Measurements from ENCODE around the gene TAAR9. TPM values are rescaled to one million over a fixed set of nuclear protein-coding genes. Genes with fewer than 3 reads are reported as not detected.

Gene TAAR9
- polyA plus RNA-seq, 1 experiment: not detected

DNA sequence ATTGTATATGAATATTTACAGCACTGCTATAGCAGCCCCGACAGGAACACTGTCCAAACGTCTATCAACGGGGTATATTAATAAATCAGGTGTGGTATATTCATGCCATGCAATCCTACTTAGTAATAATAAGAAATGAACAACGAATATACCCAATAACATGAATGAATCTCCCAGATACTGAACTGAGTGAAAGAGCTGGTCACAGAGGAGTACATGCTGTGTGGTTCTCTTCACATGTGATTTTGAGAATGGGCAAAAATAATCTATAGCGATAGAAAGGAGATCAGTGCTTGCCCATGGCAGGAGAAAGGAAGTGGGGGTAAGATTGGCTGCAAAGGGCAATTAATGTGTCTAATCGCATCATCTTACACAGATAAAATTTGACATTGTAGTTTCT, 28.3 kb downstream of the TAAR9 start:
- Histone ChIP-seq H3K27me3 (ENCODE audit: control insufficient read depth, insufficient read depth, low read length) (peaks cover 23% of the 10 kb centered on the region), H3K9me3 (ENCODE audit: control insufficient read depth, insufficient read depth, low read length) (no peaks in the 10 kb centered on the region), H3K4me3 (ENCODE audit: low read depth, low read length) (no peak overlapping the region), H3K27ac (ENCODE audit: low read depth, low read length) (no peak overlapping the region)
- CTCF ChIA-PET: interaction anchor here (0.6 kb wide), 1 partner anchor 63 kb away, joined by 3 read pairs; no protein-coding TSS in a partner anchor
- no peak for DNase-seq (ENCODE audit: low read depth, low spot score)
- TF ChIP-seq, protein P1, sequence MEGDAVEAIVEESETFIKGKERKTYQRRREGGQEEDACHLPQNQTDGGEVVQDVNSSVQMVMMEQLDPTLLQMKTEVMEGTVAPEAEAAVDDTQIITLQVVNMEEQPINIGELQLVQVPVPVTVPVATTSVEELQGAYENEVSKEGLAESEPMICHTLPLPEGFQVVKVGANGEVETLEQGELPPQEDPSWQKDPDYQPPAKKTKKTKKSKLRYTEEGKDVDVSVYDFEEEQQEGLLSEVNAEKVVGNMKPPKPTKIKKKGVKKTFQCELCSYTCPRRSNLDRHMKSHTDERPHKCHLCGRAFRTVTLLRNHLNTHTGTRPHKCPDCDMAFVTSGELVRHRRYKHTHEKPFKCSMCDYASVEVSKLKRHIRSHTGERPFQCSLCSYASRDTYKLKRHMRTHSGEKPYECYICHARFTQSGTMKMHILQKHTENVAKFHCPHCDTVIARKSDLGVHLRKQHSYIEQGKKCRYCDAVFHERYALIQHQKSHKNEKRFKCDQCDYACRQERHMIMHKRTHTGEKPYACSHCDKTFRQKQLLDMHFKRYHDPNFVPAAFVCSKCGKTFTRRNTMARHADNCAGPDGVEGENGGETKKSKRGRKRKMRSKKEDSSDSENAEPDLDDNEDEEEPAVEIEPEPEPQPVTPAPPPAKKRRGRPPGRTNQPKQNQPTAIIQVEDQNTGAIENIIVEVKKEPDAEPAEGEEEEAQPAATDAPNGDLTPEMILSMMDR (IDR thresholded peaks at IDR 0.05; ENCODE audit: low read depth, low read length): no peak
- POLR2A ChIA-PET: no interaction called here

DNA sequence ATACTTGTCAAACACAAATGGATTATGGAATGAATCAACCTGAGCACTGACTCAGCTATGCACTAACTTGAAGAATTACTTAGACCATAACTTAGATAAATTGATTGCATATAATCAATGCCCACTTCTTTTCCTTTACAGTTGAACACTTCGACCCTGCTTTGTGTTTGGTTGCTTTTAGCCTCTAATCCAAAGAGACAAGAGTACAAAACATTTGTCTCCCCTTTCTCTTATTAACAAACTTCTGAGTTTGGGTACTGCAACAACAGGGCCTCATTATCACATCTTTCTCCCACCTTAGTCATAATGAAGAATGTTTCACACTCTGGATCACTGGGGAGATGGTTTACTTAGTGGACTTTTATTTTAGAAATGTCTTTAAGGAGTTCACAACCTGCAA, 29.5 kb downstream of the TAAR9 start:
- TF ChIP-seq, protein P1 (IDR thresholded peaks at IDR 0.05; ENCODE audit: low read depth, low read length): no peak
- ChIA-PET POLR2A (no interaction called here), CTCF (no interaction called here)
- peaks cover 23% of the 10 kb centered on the region for H3K27me3 ChIP-seq (ENCODE audit: control insufficient read depth, insufficient read depth, low read length)
- no peak for DNase-seq (ENCODE audit: low read depth, low spot score)
- H3K9me3 ChIP-seq (ENCODE audit: control insufficient read depth, insufficient read depth, low read length): no peaks in the 10 kb centered on the region
- no peak overlapping the region for H3K27ac ChIP-seq (ENCODE audit: low read depth, low read length)
- H3K4me3 ChIP-seq (ENCODE audit: low read depth, low read length): no peak overlapping the region

DNA sequence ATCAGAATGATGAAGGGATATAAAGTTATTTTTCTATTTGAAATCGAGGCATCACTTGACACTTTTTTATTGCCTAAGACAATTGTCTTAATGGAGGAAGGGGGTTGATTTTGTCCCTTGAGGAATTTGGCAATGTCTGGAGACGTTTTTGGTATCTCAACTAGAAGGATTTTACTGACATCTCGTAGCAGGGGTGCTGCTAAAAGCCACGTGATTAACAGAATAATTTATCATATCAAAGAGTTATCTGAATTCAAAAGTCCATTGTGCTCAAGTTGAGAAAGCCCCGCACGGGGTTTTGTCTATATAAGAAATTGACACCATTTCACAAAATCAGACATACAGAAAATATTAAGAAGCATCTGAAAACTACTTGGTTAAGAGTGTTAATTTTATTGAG, 30.5 kb downstream of the TAAR9 start:
- ChIA-PET POLR2A (no interaction called here), CTCF (no interaction called here)
- no peaks in the 10 kb centered on the region for H3K9me3 ChIP-seq (ENCODE audit: control insufficient read depth, insufficient read depth, low read length)
- no peak for DNase-seq (ENCODE audit: low read depth, low spot score)
- TF ChIP-seq, protein P1 (IDR thresholded peaks at IDR 0.05; ENCODE audit: low read depth, low read length): no peak
- no peak overlapping the region for H3K4me3 ChIP-seq (ENCODE audit: low read depth, low read length)
- no peak overlapping the region for H3K27ac ChIP-seq (ENCODE audit: low read depth, low read length)
- H3K27me3 ChIP-seq (ENCODE audit: control insufficient read depth, insufficient read depth, low read length): peaks cover 23% of the 10 kb centered on the region

DNA sequence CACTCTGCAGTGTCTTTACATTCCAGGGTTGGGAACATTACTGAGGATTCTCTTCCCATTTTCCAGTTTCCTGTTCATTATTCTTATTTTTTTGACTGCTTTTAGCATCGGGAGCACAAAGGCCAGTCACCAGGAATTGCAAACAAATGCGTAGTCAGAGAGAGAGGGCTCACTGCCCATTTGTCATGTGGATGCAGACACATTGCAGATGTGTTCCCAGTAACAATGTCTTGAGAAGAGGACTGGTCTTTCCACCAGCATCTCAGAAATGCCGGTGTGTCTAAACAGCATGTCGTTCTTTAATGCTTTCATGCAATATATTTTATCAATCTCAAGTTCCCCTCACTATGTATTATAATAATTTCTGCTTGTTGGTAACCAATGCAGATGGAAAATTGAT, 31.1 kb downstream of the TAAR9 start:
- no peak for DNase-seq (ENCODE audit: low read depth, low spot score)
- no peaks in the 10 kb centered on the region for H3K9me3 ChIP-seq (ENCODE audit: control insufficient read depth, insufficient read depth, low read length)
- TF ChIP-seq, protein P1 (IDR thresholded peaks at IDR 0.05; ENCODE audit: low read depth, low read length): no peak
- H3K27ac ChIP-seq (ENCODE audit: low read depth, low read length): no peak overlapping the region
- POLR2A ChIA-PET: no interaction called here
- H3K4me3 ChIP-seq (ENCODE audit: low read depth, low read length): no peak overlapping the region
- CTCF ChIA-PET: no interaction called here
- peaks cover 18% of the 10 kb centered on the region for H3K27me3 ChIP-seq (ENCODE audit: control insufficient read depth, insufficient read depth, low read length)

DNA sequence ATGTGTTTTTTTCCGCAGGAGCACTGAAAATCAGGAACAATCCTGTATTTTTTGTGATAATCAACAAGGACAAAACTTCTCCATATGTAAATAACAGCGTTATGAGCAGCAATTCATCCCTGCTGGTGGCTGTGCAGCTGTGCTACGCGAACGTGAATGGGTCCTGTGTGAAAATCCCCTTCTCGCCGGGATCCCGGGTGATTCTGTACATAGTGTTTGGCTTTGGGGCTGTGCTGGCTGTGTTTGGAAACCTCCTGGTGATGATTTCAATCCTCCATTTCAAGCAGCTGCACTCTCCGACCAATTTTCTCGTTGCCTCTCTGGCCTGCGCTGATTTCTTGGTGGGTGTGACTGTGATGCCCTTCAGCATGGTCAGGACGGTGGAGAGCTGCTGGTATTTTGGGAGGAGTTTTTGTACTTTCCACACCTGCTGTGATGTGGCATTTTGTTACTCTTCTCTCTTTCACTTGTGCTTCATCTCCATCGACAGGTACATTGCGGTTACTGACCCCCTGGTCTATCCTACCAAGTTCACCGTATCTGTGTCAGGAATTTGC, 32.2 kb downstream of the TAAR9 start, which contains the start of gene TAAR6:
TAAR6 (plus strand) TSS at position 102 of the 557 bp plus-strand sequence; CDS start at position 102, 0 bp downstream.
- no peak within 1 kb of the TSS for H3K4me3 ChIP-seq (ENCODE audit: low read depth, low read length)
- TF ChIP-seq, protein P1 (IDR thresholded peaks at IDR 0.05; ENCODE audit: low read depth, low read length): no peak
- H3K9me3 ChIP-seq (ENCODE audit: control insufficient read depth, insufficient read depth, low read length): no peaks in the 10 kb centered on the region
- ChIA-PET POLR2A (no interaction called here), CTCF (no interaction called here)
- no peak for DNase-seq (ENCODE audit: low read depth, low spot score)
- H3K27ac ChIP-seq (ENCODE audit: low read depth, low read length): no peak within 1 kb of the TSS
- peaks cover 18% of the 10 kb centered on the region for H3K27me3 ChIP-seq (ENCODE audit: control insufficient read depth, insufficient read depth, low read length)
